COR-L47 (cell line): ENCODE results near the gene FNDC5.
A peak's percentile ranks its signal among the peaks of the same experiment; 100 is the strongest.

Experiments used
- DNase-seq: peaks from one replicate; lab custom pipeline; 2025; lab: John Stamatoyannopoulos, UW

The FNDC5 gene

DNA sequence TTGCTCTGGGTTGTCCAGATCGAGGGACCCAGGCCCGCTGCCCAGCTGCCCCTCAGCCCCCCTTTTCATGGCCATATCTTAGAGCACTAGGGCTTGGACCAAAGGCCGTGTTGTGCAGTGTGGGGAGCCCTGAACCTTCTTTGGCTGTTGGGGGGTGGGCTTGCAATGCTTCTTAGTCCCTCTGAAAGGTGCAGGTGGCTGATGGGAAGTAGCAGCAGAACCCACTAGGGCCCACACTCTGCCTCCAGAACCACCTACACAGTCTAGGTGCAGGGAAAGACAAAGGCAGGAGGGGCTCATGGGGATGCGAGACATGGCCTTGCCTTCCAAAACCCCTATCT is 13.3 kb upstream of the FNDC5 start:
- DNase-seq, result no peak

DNA sequence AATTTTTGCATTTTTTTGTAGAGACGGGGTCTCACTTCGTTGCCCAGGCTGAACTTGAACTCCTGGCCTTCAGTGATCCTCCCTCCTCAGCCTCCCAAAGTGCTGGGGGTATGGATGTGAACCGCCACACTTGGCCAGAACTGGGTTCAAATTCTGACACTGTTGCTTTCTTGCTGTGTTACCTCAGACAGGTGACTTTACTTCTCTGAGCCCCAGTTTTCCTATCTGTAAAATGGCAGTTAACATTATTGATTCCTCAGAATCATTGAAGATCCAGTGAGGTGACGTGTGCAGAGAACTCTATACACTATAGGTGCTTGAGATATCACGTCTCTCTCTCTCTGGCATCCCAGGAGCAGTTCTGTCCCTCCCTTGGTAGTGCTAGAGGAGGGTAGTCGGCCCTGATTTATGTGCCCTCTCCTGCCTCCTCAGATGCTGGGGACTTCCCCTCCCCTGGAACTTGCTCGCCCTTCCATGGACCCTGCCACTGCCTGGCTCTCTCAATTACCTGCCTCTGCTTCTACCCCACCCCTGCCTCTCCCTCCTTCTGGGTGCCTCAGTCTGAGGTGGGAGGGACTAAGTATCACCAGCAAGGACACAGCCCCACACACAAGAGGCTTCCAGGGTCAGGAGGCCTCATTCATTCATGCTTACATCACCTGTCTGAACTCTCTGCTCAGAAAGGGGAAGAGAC is 12.8 kb upstream of the FNDC5 start:
- no peak for DNase-seq

DNA sequence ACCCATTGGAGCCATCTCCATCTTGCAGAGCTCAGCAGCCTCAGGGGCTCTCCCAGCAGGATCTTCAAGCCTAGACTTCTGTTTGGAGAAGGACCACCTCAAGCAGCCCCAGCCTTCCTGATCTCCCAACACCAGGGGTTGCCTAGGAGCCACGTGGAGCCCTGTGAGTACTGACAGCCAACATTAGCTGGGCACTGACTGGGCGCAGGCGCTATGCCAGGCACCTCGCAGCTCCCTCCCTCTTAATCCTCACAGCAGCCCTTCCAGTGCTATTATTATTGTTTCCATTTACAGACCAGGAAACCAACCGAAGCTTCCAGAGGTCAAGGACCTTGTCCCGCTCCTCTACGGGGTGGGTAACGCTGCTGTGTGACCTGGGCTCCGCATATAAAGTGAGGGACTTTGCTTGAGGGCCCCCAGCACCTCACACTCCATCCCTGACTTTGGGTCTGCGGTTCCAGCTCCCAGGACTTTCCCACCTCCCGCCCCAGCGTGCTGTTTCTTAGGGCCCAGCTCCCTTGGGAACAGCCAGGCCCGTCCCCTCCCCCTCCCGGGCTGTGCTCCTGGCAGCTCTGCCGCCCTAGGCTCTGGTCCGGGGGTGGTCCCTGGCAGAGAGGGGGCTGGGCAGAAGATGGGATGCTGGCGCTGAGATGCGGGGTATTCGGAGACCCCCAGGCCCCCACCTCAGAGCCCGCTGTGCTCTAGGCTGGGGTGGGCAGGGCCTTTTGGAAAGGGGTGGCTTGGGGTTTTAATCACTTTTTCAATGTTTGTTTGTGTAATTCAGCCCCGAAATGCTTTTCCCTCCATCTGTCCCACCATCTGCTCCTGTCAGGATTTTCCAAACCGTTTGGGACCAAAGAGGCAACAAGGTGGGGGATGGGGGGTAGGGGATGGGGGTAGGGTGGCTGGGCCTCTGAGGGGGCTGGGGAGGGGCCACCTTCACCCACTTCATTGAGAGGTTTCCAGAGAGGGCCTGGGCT is 11.4 kb upstream of the FNDC5 start:
- no peak for DNase-seq

DNA sequence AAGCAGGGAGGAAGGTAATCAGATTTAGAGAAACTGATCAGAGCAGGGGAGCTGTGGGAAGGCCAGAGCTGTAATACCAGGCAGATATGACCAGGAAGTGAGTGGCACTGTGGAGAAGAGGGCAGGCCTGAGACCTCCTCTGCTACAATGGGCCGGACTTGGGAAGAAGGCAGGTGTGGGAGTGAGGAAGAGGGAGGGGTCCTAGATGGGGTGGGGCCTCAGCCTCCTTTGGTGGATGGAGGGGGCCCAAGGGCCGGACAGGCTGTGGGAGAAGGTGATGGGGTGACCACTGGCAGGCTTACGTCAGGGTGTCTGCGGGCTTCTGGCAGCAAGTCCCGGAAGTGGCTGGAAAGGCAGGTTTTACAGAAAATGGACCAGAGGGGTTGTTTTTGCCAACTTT is 10.6 kb upstream of the FNDC5 start:
- no peak for DNase-seq

DNA sequence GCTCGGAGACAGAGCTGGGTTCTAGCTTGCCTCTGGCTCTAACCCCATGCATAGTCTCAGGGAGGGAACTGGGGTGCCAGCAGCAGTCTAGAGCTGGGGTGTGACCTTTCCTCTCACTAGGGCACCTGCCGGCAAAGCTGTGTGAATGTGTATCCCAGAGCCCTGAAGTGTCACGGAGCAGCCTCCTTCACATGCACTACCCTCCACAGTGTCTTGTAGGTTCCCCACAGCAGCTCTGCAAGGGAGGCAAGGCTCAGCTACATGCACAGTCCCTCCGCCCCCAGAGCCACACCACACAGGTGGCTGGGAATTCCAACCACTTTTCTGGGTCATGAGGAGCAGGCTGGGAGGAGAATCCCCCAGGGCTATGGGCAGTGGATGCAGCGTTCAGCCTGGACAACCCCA is 7.9 kb upstream of the FNDC5 start:
- no peak for DNase-seq

DNA sequence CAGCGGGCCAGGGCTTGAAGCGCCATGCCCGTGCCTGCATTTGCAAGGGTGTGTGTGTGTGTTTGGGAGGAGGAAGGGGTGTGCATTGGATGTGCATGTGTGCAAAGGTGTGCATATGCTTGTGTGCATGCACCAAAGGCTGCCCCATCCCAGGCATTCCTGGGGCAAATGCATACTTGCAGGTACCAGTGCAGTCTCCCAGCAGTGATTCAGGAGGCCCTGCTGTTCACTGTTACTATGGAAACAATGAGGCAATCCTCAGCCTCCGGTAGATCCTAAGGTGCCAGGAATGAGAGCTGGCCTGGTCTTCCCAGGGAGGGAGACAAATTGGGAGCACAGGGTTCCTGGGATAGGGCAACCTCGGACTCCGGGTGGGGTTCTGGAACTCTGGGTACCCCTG is 7.5 kb upstream of the FNDC5 start:
- no peak for DNase-seq

DNA sequence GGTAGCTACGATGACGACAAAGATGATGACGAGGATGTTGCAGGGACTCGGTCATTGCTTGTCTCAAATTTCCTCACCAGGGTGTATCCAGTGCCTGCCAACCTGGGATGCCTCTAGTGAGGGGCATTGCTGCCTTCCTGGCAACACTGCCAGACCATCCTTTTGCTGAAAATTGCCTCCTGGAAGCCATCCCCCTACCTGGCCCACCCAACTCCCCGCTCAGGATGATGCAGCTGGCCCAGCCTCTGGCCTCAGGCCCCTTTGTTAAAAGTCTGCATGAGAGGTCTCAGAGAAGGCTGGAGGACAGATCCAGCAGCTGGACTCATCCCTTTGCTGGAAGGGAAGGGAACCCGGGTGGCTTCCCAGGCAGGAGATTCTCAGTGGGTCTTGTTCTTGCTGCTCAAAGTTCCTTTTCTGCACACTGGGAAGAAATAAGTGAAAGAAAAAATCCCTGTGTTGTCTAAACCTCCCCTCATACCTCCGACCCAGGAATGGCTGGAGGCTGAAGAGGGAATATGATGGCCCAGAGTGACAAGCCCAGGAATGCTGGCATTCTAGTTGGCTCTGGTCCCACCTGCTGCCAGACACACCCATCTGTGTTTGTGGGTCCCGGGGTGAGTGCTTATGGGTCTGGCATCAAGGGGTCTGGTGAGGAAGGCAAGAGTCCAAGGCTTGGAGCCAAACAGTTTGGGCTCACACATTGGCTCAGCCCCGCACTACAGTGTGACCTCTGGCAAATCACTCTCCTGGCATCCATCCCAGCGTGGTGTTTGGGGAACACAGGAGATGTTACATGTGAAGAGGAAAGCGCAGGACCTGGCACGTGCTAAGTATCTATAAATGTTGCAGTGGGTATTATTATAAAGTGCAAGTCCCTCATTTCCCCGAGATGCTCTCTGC is 6.7 kb upstream of the FNDC5 start:
- peak; percentile 74 for DNase-seq

DNA sequence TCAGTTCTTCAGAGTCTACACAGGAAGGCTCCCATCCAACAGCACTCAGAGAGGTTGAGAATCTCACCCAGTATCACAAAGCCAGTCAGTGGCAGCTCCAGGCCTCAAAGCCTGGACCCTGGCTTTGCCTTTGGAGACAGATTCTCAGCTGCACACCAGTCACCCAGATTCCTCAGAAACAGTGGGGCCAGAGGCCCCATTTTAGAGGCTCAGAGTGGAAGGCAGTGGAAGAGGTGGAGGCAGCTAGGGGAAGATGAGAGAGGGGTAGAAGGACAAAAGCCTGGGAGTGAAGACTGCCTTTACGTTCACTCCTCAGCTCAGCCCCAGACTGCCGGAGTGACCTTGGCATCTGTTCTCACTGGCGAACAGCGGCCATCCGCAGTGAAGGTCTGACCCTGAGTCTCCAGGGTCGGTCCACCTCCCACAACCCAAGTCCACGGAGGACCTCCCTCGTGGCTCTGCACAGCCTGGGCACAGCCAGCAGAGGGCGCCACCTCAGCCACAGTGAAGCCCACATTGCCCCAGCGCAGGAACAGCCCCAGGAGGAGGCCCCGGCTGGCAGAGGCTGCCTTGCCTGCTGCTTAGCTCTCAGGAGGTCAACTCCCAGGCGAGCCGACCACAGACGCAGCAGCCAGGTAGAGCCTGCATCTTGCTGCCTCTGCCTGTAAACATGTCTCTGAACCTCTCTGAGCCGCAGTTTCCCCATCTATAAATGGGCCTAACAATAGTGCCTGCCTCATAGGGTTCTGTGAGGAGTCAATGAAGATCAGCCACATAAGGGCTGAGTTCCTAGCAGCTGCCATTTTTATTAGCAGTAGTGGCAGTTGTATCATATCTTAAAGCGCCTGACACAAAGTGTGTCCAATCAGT is 5.9 kb upstream of the FNDC5 start:
- no peak for DNase-seq

DNA sequence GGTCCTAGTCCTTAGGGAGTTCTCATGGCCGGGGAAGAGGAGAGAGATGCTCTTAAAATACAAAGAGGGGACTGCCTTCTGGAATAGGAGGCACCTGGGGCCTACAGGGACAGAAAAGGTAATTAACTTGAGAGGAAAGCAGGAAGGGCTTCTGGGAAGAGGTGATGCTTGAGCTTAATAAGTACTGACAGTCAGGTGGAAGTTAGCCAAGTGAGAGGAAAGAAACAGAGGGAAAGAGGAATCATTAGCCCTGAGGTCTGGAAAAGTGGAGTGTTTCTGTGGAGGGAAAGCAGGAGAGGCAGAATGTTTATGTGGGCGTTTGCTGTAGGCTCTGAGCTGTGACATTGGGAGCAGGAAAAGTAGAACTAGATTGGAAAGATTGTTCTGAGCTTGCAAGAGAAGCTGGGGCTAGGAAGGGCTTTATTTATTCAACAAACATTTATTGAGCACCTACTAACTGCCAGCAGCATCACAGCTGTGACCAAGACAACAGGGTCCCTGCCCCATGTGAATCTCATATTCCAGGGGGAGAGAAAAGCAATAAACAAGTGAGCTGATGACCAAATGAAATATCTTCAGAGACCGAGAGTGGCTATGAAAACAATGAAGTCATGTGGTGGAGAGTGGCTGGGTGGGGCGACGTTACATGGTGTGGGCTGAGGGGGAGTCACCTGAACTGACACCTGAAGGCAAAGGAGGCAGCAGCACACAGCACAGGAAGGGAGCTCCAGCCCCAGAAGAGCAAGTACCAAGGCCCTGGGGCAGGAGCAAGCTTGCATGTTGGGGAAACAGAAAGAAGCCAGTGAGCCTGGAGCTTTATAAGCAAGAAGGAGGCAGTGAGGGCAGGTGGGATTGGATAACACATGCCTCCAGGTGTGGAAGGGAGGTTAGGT is 4.4 kb upstream of the FNDC5 start:
- no peak for DNase-seq

DNA sequence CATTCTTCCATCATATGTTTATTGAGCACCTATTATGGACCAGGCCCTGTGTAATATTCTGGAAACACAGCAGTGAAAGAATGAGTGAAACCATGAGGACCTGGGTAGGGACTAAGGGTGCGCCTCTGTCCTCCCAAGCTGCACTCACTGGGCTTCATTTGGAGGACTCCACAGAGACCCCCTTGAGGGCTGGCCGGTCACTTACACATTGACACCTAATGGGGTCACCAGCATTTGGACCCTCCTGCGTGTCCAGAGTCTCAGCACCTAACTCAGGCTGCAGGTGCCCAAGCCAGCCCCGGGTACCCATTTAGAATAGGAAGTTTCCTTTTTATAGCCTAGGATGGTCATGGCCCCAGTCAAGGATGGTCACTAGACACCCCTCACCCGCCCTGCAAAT is 2.8 kb upstream of the FNDC5 start:
- no peak for DNase-seq

DNA sequence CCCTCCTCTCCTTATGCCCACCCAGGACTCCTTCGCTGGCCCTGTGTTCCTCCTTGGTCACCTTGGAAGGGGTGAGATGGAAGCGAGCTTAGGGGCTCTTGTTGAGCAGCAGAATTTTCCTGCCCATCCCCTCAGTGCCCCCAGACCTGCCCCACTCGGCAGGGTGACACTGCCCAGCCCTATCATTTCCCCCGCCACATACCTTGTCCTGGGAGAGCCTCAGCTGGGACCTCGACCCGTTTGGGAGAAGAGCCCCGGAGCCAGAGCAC is 1.4 kb upstream of the FNDC5 start:
- DNase-seq, result no peak

DNA sequence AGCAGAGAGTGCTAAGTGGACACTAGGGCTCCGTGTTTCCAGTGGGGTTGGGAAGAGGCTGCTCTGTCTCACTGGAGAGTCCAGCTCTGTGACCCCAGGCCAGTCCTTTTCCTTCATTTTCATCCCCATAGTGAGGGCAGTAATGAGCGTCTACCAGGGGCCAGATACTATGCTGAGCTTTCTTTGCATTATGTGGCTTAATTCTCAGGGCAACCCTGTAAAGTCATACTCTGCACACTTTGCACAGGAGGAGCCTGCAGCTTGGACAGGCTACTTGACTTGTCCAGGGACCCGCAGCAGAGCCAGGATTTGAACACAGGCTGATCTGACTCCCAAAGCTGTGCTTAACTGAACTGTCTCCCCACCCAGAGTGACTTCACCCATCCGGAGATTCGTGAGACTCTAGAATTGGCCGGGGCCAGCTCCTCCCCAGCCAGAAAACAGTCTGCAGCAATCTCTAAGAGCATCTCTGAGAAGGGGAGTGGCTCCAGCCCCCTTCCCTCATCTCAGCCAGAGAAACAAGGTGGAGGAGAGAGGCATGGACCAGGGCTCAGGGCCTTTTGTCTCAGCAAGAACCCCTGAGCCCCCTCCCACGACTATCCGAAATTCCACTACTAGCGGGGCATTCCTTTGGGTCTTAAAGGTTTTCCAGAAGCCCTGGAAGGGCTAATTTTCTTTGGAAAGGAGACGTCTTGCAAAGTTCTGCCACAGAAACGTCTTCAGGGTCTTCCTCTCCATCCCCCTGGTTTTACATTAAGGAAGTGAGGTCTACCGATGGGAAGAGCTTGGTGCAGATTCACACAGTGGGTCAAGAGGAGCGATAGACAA is 866 bp upstream of the FNDC5 start:
- no peak for DNase-seq

DNA sequence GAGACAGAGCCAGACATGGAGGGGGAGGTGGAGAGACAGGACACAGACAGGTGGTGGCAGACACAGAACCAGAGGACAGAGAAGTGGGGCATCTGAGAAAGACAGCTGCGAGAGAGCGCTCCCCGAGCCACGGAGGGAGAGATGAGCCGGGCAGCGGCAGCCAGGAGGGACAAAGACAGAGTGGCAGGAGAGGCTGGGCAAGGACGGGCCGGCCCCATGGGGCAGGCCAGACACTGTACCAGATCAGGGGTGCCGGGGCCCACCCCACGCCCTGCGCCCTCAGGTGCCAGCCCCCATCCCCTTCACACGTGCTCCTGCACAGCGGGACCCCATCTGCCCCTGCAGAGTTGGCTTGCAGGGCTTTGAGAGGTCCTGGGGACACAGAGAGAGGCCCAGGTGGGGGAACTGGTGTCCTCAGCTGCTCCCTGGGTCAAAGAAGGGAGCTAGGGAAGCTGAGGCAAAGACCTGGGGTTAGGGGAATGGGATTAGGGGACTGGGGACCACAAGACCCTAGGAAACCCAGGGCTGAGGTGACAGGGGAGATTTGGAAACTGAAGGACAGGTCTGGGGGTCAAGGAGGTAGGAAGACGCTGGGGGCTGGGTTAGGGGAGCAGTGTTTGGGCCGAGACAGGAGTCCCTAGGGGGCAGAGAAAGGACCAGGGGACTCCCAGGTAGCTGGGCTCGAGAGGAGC is 643 bp downstream of the FNDC5 start:
- DNase-seq, result no peak

DNA sequence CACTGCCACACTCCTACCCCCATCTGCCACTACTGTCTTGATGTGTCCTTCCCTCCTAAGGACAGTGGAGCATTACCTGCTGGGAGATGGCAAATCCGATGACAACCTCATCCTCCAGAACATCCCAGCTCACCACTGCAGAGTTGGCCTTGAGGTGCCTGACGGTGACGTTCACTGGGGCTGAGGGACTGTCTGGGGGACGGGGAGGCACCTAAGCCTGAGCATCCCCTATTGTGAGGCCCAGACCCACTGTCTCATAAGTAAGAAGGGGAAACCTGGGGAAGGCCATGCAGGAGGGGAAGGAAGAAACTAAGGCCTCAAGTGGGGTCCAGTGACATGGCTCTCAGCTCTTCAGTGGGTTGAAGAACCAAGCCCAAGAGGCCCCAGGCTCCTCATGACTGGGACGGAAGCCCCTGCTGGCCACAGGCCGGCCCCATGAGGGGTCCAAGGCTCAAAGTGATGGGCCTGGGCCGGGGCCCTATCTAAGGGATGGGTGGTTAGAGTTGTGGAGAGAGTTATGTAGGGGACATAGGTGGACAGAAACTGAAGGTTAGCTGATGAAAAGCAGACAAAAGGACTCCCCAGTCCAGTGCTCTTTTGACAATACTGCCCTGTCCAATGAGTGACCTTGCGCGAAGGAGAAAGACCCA is 1.8 kb downstream of the FNDC5 start:
- no peak for DNase-seq

DNA sequence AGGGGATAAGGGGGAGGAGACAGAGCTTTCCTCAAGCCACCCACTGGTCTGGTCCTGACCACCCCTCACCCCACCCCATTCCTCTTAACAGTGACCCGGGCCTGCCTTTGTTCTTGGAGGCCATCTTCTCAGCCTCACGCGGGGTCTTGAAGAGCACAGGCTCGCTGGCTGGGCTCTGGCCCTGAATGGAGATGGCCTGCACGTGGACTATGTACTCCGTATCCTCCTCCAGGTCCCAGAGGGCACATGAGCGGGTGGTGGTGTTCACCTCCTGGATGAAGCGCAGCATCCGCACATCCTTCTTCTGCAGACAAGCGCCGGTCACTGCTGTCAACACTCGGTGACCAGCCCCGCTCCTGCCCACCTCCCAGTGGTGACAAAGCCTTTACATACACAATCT is 2.6 kb downstream of the FNDC5 start:
- no peak for DNase-seq

DNA sequence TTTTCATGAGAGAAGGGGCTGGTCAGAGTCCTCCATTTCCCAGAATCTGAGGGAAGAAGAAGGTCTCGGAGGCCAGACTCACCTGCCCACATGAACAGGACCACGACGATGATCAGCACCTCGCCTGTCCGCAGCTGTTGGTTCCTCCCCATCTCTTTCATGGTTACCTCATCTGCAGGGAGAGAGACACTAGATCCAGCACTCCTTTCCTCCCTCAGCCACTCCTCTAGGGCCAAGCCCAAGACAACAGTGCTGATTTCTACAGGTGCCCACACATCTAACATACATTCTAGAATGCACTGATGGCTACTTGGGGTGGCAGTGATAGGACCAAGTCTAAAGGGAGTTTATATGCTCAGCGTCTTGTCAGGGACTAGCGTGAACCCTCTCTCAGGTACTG is 3.0 kb downstream of the FNDC5 start:
- no peak for DNase-seq

DNA sequence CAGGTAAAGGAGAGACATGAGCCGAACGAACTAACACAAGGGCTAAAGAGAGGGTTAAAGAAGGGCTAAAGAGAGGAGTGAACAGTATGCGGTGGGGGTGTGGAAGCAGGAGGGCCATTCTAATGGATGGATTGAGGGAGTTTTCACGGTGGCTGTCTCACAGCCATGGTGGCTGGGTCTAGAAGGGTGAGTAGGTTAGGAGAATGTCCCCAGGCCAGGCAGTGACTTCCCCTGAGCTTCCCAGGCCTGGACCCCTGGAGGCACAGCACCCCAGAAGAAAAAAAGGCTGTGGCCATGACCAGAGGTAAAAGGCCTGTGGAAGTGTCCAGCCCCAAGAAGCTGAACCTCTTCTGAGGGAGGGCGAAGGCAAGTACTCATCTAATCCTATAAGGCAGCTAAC is 3.6 kb downstream of the FNDC5 start:
- DNase-seq, result no peak

DNA sequence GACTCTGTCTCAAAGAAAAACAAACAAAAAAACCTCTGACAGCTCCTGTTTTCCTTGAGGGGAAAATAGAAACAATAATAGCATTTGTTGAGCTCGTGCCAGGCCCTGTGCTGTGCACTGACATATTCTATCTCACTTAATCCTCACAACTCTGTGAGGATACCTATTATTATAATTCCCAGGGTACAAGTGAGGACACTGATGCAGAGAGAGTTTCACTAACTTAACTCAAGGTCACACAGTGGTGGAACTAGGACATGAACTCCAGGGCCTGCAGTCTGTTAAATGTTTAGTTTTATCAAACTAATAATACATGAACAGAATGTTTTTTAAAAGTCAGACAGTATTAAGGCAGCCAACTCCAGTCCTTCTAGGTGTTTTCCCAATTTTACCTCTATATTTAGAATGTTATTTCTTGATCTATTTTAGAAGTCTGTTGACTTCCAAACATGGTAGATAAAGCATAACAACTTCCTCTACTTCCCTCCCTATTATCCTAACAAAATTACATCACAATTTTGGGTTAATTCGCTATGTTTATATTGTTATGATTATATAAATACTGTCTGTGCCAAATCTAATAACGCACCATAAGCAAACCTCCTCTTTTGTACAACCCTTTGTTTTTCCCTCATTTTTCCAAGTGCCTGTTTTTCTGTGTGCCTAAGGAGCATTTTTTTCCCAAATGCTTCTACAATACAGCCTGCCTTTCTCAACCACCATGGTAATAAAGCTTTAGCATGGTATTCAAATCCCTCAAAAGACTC is 4.9 kb downstream of the FNDC5 start:
- DNase-seq, result no peak
